Measurements from ENCODE around the gene TMEM51.

Gene TMEM51

GRCh38 chr1:15177710-15178166 lies 24.2 kb downstream of the TMEM51 start:
- no peak for DNase-seq (ENCODE audit: low spot score)

- peak; percentile 86 for DNase-seq (ENCODE audit: low spot score)
Observed at GRCh38 chr1:15178571-15179484, 25.3 kb downstream of the TMEM51 start.

GRCh38 chr1:15179485-15179883 lies 25.9 kb downstream of the TMEM51 start:
- no peak for DNase-seq (ENCODE audit: low spot score)

- no peak for DNase-seq (ENCODE audit: low spot score)
Observed at GRCh38 chr1:15180189-15180588, 26.6 kb downstream of the TMEM51 start.

- DNase-seq (ENCODE audit: low spot score), result no peak
Observed at GRCh38 chr1:15180945-15181523, 27.5 kb downstream of the TMEM51 start.

GRCh38 chr1:15181564-15181963 lies 28.0 kb downstream of the TMEM51 start:
- DNase-seq (ENCODE audit: low spot score), result no peak

- no peak for DNase-seq (ENCODE audit: low spot score)
Observed at GRCh38 chr1:15184436-15185241, 31.1 kb downstream of the TMEM51 start.

- no peak for DNase-seq (ENCODE audit: low spot score)
Observed at GRCh38 chr1:15185617-15186016, 32.1 kb downstream of the TMEM51 start.

- DNase-seq (ENCODE audit: low spot score), result no peak
Observed at GRCh38 chr1:15186073-15186845, 32.7 kb downstream of the TMEM51 start.

- no peak for DNase-seq (ENCODE audit: low spot score)
Observed at GRCh38 chr1:15186846-15187151, 33.3 kb downstream of the TMEM51 start.

GRCh38 chr1:15187175-15188129 lies 33.9 kb downstream of the TMEM51 start:
- no peak for DNase-seq (ENCODE audit: low spot score)

GRCh38 chr1:15188130-15188524 lies 34.6 kb downstream of the TMEM51 start:
- DNase-seq (ENCODE audit: low spot score), result no peak

- DNase-seq (ENCODE audit: low spot score), result peak; percentile 9
Observed at GRCh38 chr1:15188678-15189077, 35.1 kb downstream of the TMEM51 start.

GRCh38 chr1:15189692-15190370 lies 36.3 kb downstream of the TMEM51 start:
- no peak for DNase-seq (ENCODE audit: low spot score)

- no peak for DNase-seq (ENCODE audit: low spot score)
Observed at GRCh38 chr1:15191267-15191666, 37.7 kb downstream of the TMEM51 start.

- no peak for DNase-seq (ENCODE audit: low spot score)
Observed at GRCh38 chr1:15191770-15192169, 38.2 kb downstream of the TMEM51 start.

- no peak for DNase-seq (ENCODE audit: low spot score)
Observed at GRCh38 chr1:15192916-15193550, 39.5 kb downstream of the TMEM51 start.

- DNase-seq (ENCODE audit: low spot score), result no peak
Observed at GRCh38 chr1:15195420-15196052, 42.0 kb downstream of the TMEM51 start.

- DNase-seq (ENCODE audit: low spot score), result no peak
Observed at GRCh38 chr1:15196069-15196468, 42.5 kb downstream of the TMEM51 start.

Data from RKO (cell line).